NB4 (cell line): ENCODE data around the gene BPHL.
"Not testable (repeated sequence)": the region's sequence is repeated elsewhere in the genome, so short reads cannot be mapped to it uniquely, and the experiment has no call there.

Source experiments
- CTCF ChIP-seq: IDR thresholded peaks from one replicate; pipeline ENCODE4 v1.5.1; 2012; ENCODE audit warnings: low read depth, low read length
- POLR2A ChIP-seq: IDR thresholded peaks from 2 replicates; pipeline ENCODE4 v1.6.1; 2011; ENCODE audit warnings: mild to moderate bottlenecking; ENCODE audit not compliant: insufficient read length; ENCODE audit errors: extremely low read depth

GRCh38 chr6:3179945-3180344, 61.4 kb downstream of the BPHL start:
- TF ChIP-seq CTCF, POLR2A: not testable (repeated sequence)
